ENCODE measurements around the gene GGT6.
"Not testable (repeated sequence)": the region's sequence is repeated elsewhere in the genome, so short reads cannot be mapped to it uniquely, and the experiment has no call there.

GGT6 gene

DNA sequence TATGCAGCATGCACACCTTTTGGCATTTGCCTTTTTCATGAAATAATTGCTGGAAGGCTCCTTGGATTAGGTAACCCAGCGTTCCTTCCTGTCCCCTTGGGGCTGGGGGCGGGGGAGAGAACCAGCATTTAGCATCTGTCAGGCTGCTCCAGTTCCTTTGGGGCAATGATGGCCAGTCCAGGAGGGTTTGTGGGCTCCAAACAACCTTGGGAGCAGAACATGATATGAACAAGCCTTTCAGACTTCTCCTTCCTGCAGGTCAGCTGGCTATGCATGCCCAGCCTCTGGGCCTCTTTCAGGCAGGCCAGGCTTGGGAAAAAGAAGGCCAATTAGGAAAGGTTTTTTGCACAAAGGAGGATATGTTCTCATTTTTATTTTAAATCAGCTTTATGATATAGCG lies 22.8 kb upstream of the GGT6 start:
- TF ChIP-seq, protein P1, sequence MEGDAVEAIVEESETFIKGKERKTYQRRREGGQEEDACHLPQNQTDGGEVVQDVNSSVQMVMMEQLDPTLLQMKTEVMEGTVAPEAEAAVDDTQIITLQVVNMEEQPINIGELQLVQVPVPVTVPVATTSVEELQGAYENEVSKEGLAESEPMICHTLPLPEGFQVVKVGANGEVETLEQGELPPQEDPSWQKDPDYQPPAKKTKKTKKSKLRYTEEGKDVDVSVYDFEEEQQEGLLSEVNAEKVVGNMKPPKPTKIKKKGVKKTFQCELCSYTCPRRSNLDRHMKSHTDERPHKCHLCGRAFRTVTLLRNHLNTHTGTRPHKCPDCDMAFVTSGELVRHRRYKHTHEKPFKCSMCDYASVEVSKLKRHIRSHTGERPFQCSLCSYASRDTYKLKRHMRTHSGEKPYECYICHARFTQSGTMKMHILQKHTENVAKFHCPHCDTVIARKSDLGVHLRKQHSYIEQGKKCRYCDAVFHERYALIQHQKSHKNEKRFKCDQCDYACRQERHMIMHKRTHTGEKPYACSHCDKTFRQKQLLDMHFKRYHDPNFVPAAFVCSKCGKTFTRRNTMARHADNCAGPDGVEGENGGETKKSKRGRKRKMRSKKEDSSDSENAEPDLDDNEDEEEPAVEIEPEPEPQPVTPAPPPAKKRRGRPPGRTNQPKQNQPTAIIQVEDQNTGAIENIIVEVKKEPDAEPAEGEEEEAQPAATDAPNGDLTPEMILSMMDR (IDR thresholded peaks at IDR 0.05; ENCODE audit: insufficient read depth, low read depth, low read length, missing control alignments) = no peak
- no peak for DNase-seq (ENCODE audit: low read depth)
- no peak overlapping the region for H3K4me3 ChIP-seq (ENCODE audit: low read depth, low read length)

DNA sequence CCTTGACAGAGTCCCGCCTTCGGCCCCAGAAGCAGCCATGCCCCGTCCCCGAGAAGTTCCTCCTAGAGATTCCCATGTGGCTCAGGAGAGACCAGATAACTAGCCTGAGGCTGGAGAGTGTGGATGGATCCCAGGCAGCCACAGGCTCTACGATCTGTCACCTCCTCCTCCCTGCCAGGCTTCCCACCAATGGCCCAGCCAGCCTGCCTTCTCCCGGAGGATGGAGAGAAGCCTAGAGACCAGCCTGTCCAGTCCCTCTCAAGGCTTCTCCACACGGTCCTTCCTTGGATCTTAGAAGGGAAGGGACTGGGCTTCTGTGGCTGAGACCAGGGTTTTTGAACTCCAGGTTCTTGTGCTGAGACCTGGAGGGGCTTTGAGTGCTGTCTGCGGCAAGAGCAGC lies 22.3 kb upstream of the GGT6 start:
- no peak for DNase-seq (ENCODE audit: low read depth)
- no peak overlapping the region for H3K4me3 ChIP-seq (ENCODE audit: low read depth, low read length)
- TF ChIP-seq, protein P1 (IDR thresholded peaks at IDR 0.05; ENCODE audit: insufficient read depth, low read depth, low read length, missing control alignments) = no peak

DNA sequence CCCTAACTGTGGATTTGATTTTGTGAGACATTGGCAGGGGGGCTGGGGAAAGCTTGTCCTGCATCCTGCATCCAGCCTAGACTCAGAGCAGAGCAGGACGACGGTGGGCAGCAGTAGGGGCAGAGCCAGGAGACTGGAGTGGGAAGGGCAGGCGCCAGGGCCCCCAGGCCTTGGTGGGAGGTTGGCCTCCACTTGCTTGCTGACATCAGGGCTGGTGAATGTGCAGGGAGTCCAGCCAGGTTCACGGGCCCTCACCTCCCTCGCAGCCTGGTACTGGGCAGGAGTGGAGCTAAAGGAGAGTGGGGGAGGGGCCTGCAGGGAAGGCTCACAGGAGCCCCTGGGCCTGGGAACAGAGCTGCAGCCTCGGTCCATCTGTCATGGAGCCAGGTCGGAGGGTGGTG lies 21.7 kb upstream of the GGT6 start:
- no peak for DNase-seq (ENCODE audit: low read depth)
- TF ChIP-seq, protein P1 (IDR thresholded peaks at IDR 0.05; ENCODE audit: insufficient read depth, low read depth, low read length, missing control alignments) = no peak
- no peak overlapping the region for H3K4me3 ChIP-seq (ENCODE audit: low read depth, low read length)

DNA sequence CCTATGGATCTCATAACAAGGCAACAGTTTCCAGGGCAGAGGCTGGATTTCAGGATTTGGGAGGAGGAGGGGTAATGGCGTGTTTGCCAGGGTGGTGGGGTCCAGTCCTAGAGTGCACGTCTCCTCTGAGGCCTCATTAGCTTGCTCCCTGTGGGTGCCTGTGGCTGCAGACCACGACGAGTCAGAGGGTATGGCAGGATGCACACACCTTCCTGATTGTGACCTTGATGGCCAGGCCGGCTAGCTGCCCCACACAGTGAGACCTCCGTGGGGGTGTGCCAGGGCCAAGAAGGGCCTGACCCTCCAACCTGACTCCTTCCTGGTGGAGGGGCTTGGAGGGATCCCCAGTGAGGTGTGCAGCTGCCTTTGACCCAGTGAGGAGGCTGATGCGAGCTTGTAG lies 19.9 kb upstream of the GGT6 start:
- DNase-seq (ENCODE audit: low read depth) = no peak
- TF ChIP-seq, protein P1 (IDR thresholded peaks at IDR 0.05; ENCODE audit: insufficient read depth, low read depth, low read length, missing control alignments) = no peak

DNA sequence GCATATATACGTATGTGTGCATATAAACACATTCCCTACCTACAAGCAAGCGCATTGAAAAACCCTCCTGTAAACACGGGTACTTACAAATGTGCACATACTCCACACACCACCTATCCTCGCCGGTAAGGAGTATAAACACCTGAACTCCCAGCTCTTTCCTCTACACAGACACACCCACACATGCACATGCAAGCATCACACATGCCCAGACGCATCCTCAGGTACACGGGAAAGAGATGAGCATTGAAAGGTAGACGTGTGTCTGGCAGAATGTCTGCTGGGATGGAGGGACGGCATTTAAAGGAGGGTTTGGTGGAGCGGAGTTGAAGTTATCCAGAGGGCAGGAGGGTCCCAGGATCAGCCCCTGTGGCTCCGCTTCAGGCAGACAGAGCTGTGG lies 19.3 kb upstream of the GGT6 start:
- no peak for DNase-seq (ENCODE audit: low read depth)
- H3K4me3 ChIP-seq (ENCODE audit: low read depth, low read length) = no peak overlapping the region
- TF ChIP-seq, protein P1 (IDR thresholded peaks at IDR 0.05; ENCODE audit: insufficient read depth, low read depth, low read length, missing control alignments) = no peak

More for the DNA sequence above, 19.9 kb upstream of the GGT6 start:
- H3K4me3 ChIP-seq (ENCODE audit: low read depth, low read length) = no peak overlapping the region

DNA sequence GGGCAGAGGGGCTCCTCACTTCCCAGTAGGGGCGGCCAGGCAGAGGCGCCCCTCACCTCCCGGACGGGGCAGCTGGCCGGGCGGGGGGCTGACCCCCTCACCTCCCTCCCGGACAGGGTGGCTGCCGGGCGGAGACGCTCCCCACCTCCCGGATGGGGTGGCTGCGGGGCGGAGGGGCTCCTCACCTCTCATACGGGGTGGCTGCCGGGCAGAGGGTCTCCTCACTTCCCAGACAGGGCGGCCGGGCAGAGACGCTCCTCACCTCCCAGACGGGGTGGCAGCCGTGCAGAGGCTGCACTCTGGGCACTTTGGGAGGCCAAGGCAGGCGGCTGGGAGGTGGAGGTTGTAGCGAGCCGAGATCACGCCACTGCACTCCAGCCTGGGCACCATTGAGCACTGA lies 18.0 kb upstream of the GGT6 start:
- not testable (repeated sequence) for DNase-seq (ENCODE audit: low read depth); H3K4me3 ChIP-seq (ENCODE audit: low read depth, low read length)

DNA sequence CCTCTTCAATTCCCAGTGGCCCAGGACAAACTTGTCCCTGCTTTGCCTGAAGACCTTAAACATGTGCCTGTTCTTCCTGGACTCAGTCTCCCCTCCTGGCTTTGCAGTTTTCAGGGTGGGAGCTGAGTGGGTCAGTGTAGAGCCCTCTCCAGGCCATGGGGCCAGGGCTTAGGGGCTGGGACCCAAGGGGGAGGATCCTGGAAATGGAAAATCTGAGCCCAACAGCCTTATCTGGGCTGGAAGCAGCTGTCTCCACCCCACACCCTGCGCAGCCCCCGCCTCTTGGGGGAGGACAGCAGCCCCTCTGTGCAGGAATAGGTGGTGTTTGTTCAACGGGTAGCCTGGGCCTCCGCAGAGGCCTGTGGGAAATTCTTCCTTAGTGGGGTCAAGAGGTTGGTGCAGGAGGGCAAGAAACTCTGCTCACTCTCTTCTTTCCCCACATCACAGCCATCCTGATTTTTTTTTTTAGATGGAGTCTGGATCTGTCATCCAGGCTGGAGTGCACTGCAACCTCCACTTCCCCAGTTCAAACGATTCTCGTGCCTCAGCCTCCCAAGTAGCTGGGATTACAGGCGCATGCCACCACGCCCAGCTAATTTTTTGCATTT lies 17.1 kb upstream of the GGT6 start:
- TF ChIP-seq, protein P1 (IDR thresholded peaks at IDR 0.05; ENCODE audit: insufficient read depth, low read depth, low read length, missing control alignments) = no peak
- H3K4me3 ChIP-seq (ENCODE audit: low read depth, low read length) = no peak overlapping the region
- DNase-seq (ENCODE audit: low read depth) = no peak
